Measurements from ENCODE around the gene TEX30. TPM values are rescaled to one million over a fixed set of nuclear protein-coding genes. Genes with fewer than 3 reads are reported as not detected.

TEX30 gene
- total RNA-seq, result 14.7 and 21.3 TPM in 2 replicates

GRCh38 chr13:102773441-102774213, at the start of gene TEX30:
Gene TEX30, minus strand, starts transcription at chr13:102773786. Its CDS starts 3,760 bp downstream, at chr13:102770026.

GRCh38 chr13:102798581-102799425, 25.2 kb upstream of the TEX30 start, which contains the start of the genes BIVM and POGLUT2:
Gene BIVM, plus strand, starts transcription at chr13:102799119. Its CDS starts 8,149 bp downstream, at chr13:102807268.
Gene POGLUT2, minus strand, starts transcription at chr13:102798976. Its CDS starts 306 bp downstream, at chr13:102798670.

Other genes starting within 250 kb of the TEX30 start
- 49.6 and 78.2 TPM in 2 replicates for gene TPP2, start 176.8 kb downstream of the TEX30 start, total RNA-seq
- gene METTL21C, start 78.7 kb downstream of the TEX30 start, total RNA-seq, result not detected in 2 replicates
- 12.9 and 16.4 TPM in 2 replicates for gene POGLUT2, start 25.2 kb upstream of the TEX30 start, total RNA-seq
- gene BIVM, start 25.3 kb upstream of the TEX30 start, total RNA-seq, result 25.0 and 34.4 TPM in 2 replicates
- gene ERCC5, start 72.2 kb upstream of the TEX30 start, total RNA-seq, result 63.1 and 69.4 TPM in 2 replicates

All from subcutaneous preadipocyte (primary cell).